ENCODE measurements around the gene TNFRSF18. TPM values are rescaled to one million over a fixed set of nuclear protein-coding genes. Genes with fewer than 3 reads are reported as not detected.
A peak's percentile ranks its signal among the peaks of the same experiment; 100 is the strongest.

TNFRSF18 gene
- polyA plus RNA-seq, 2 donors, result 1.9 to 4.3 TPM

DNA sequence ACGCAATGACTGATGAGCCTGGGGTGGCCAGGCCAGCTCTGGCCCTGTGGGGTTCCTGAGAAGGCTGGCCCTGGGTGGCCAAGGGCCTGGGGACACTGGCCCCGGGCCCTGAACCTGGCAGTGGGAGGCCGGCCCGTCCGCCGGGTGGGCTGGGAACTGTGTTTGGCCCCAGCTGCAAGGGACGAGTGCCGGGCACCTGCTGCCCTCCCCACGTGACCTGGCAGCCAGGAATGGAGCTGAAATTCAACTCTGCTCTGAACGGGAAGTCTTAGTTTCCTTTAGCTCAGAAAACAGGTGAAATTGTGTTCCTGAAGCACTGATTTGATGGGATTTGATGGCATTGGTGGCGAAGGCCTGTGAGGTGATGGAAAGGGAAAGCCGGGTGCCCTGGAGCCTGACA, 40.9 kb downstream of the TNFRSF18 start:
- peak overlapping the region; percentile 65 to 84 for H3K4me3 ChIP-seq (ENCODE audit: low read depth in 1 of 2, low read length in 2 of 2)
- no peaks in the 10 kb centered on the region for H3K9me3 ChIP-seq (ENCODE audit: control insufficient read depth in 2 of 2, insufficient read depth in 1 of 2, low read depth in 1 of 2, low read length in 1 of 2)
- H3K27ac ChIP-seq (ENCODE audit: low read depth in 2 of 2, low read length in 1 of 2), result peak overlapping the region; percentile 95 to 97
- 37 to 48% methylated on average over 12 of the region's 12 CpGs for WGBS, 2 donors
- H3K36me3 ChIP-seq (ENCODE audit: control insufficient read depth in 2 of 2, insufficient read depth in 2 of 2, low read length in 1 of 2), result peaks cover 0 to 19% of the 10 kb centered on the region in 2 donors
- no peaks in the 10 kb centered on the region for H3K27me3 ChIP-seq (ENCODE audit: control insufficient read depth in 1 of 2, insufficient read depth in 2 of 2, low read length in 2 of 2)
- peaks cover 4 to 19% of the 10 kb centered on the region in 2 donors for H3K4me1 ChIP-seq (ENCODE audit: control insufficient read depth in 2 of 2, insufficient read depth in 2 of 2, low read length in 1 of 2)

GRCh38 chr1:1164701-1165451, 41.5 kb downstream of the TNFRSF18 start:
- Histone ChIP-seq H3K36me3 (ENCODE audit: control insufficient read depth in 2 of 2, insufficient read depth in 2 of 2, low read length in 1 of 2) (peaks cover 0 to 15% of the 10 kb centered on the region in 2 donors), H3K27me3 (ENCODE audit: control insufficient read depth in 1 of 2, insufficient read depth in 2 of 2, low read length in 2 of 2) (no peaks in the 10 kb centered on the region)

GRCh38 chr1:1164361-1164700, 42.1 kb downstream of the TNFRSF18 start:
- Histone ChIP-seq H3K27ac (ENCODE audit: low read depth in 2 of 2, low read length in 1 of 2) (peak overlapping the region; percentile 95 to 97), H3K27me3 (ENCODE audit: control insufficient read depth in 1 of 2, insufficient read depth in 2 of 2, low read length in 2 of 2) (no peaks in the 10 kb centered on the region), H3K4me1 (ENCODE audit: control insufficient read depth in 2 of 2, insufficient read depth in 2 of 2, low read length in 1 of 2) (peaks cover 4 to 16% of the 10 kb centered on the region in 2 donors), H3K4me3 (ENCODE audit: low read depth in 1 of 2, low read length in 2 of 2) (peak overlapping the region; percentile 65 to 84), H3K36me3 (ENCODE audit: control insufficient read depth in 2 of 2, insufficient read depth in 2 of 2, low read length in 1 of 2) (peaks cover 0 to 10% of the 10 kb centered on the region in 2 donors), H3K9me3 (ENCODE audit: control insufficient read depth in 2 of 2, insufficient read depth in 1 of 2, low read depth in 1 of 2, low read length in 1 of 2) (no peaks in the 10 kb centered on the region)
- 37 to 45% methylated on average over 25 to 26 of the region's 26 CpGs for WGBS, 2 donors

More at GRCh38 chr1:1164701-1165451, 41.5 kb downstream of the TNFRSF18 start:
- Histone ChIP-seq H3K9me3 (ENCODE audit: control insufficient read depth in 2 of 2, insufficient read depth in 1 of 2, low read depth in 1 of 2, low read length in 1 of 2) (no peaks in the 10 kb centered on the region), H3K4me1 (ENCODE audit: control insufficient read depth in 2 of 2, insufficient read depth in 2 of 2, low read length in 1 of 2) (peaks cover 4 to 19% of the 10 kb centered on the region in 2 donors), H3K4me3 (ENCODE audit: low read depth in 1 of 2, low read length in 2 of 2) (peak overlapping the region; percentile 65 to 84), H3K27ac (ENCODE audit: low read depth in 2 of 2, low read length in 1 of 2) (peak overlapping the region; percentile 95 to 97)
- WGBS, 2 donors, result 36 to 40% methylated on average over 47 to 48 of the region's 48 CpGs

DNA sequence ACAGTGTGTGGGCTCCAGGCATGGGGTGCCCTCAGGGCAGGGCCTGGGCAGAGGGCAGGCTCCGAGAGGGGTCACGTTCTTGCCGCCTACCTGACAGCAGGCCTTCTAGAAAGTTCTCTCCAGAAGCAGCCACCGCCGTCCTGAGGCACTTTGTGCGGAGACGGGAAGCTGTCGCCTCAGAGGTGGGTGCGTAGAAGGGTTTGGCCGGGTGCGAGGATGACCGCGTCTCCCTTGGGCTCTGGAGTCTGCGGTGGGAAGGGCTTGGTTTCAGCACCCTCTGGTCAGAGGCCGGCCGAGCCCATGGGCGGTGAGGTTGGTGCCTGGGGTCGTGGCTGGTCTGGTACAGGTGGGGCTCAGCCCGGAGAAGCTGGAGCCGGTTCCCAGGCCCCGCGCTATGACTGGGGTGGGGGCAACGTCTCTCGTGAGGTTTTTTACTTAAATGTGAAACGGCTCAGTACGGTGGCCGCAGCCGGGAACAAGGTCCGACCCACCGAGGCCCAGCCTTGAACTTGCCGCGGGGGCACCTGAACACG, 42.8 kb downstream of the TNFRSF18 start:
- whole genome bisulfite sequencing, 2 donors, result 37 to 57% methylated on average over 32 to 33 of the region's 33 CpGs
- Histone ChIP-seq H3K36me3 (ENCODE audit: control insufficient read depth in 2 of 2, insufficient read depth in 2 of 2, low read length in 1 of 2) (peaks cover 0 to 10% of the 10 kb centered on the region in 2 donors), H3K9me3 (ENCODE audit: control insufficient read depth in 2 of 2, insufficient read depth in 1 of 2, low read depth in 1 of 2, low read length in 1 of 2) (no peaks in the 10 kb centered on the region), H3K27ac (ENCODE audit: low read depth in 2 of 2, low read length in 1 of 2) (peak overlapping the region; percentile 95 to 97), H3K4me3 (ENCODE audit: low read depth in 1 of 2, low read length in 2 of 2) (peak overlapping the region; percentile 65 to 84), H3K4me1 (ENCODE audit: control insufficient read depth in 2 of 2, insufficient read depth in 2 of 2, low read length in 1 of 2) (peaks cover 4 to 20% of the 10 kb centered on the region in 2 donors), H3K27me3 (ENCODE audit: control insufficient read depth in 1 of 2, insufficient read depth in 2 of 2, low read length in 2 of 2) (no peaks in the 10 kb centered on the region)

DNA sequence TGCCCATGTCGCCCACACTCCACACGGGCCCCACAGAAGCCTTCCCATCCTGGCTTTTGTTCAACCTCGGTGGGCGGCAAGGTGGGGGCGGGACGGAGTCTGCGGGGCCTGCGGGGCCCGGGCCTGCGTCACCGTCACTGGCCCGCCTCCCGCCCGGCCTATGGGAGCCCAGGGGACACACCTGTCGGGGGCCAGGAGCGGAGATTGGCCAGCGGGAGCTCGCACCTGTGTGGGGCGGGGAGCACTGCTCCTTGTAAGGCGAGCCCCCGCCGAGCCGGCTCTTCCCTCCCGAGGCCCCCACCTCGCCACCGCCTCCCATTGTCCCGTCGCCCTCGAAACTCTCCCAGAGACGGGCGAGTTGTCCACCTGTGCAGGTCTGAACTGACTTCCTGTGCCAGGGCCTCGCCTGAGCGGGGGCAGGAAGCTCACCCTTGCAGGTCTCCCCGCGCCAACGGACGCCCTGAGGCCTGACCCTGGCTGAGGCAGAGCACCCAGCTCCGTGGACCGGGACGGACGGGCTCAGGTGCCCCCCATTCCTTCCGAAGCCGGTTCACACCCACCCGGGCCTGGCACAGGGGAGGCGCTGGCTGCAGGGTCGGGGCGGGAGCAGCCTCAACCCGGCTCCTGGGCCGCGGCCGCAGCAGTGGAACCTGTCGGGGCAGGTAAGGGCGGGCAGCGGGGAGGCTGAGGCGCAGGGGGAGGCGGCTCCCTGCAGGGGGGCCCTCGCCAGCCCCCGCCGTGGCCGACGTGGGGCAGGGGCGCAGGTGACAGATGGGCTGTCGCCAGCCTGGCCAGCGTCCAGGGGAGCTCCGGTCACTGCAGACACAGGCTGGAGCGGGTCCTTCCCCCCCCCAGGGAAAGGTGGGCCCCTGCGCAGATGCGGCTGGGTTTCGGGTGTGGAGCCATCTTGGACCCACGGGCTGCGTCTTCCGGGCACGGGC, 43.5 kb downstream of the TNFRSF18 start:
- 33 to 43% methylated on average over 57 to 73 of the region's 73 CpGs for WGBS, 2 donors
- Histone ChIP-seq H3K36me3 (ENCODE audit: control insufficient read depth in 2 of 2, insufficient read depth in 2 of 2, low read length in 1 of 2) (peaks cover 0 to 7% of the 10 kb centered on the region in 2 donors), H3K27me3 (ENCODE audit: control insufficient read depth in 1 of 2, insufficient read depth in 2 of 2, low read length in 2 of 2) (no peaks in the 10 kb centered on the region), H3K4me1 (ENCODE audit: control insufficient read depth in 2 of 2, insufficient read depth in 2 of 2, low read length in 1 of 2) (peaks cover 4 to 27% of the 10 kb centered on the region in 2 donors), H3K27ac (ENCODE audit: low read depth in 2 of 2, low read length in 1 of 2) (peak overlapping the region; percentile 95 to 97), H3K4me3 (ENCODE audit: low read depth in 1 of 2, low read length in 2 of 2) (peak overlapping the region; percentile 65 to 84), H3K9me3 (ENCODE audit: control insufficient read depth in 2 of 2, insufficient read depth in 1 of 2, low read depth in 1 of 2, low read length in 1 of 2) (no peaks in the 10 kb centered on the region)

DNA sequence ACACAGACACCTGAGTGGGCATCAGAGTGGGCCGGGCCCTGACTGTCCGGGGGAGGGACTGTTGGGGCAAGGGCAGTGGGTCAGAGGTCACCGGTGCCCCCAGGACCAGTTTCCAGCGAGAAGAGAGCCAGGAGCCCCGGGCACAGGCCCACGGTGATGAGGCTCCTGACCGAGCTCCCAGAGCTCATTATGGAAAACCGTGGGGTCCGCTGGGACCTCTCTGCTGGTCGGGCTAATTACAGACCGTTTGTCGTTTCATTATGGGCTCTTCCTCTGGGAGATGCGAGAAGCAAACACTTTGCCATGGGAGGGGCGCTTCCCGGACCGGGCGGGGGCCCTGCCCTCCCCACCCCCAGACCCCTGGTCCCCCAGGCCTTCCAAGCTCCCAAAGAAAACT, 44.7 kb downstream of the TNFRSF18 start:
- no peaks in the 10 kb centered on the region for H3K9me3 ChIP-seq (ENCODE audit: control insufficient read depth in 2 of 2, insufficient read depth in 1 of 2, low read depth in 1 of 2, low read length in 1 of 2)
- no peaks in the 10 kb centered on the region for H3K27me3 ChIP-seq (ENCODE audit: control insufficient read depth in 1 of 2, insufficient read depth in 2 of 2, low read length in 2 of 2)
- H3K27ac ChIP-seq (ENCODE audit: low read depth in 2 of 2, low read length in 1 of 2), result no peak overlapping the region
- H3K36me3 ChIP-seq (ENCODE audit: control insufficient read depth in 2 of 2, insufficient read depth in 2 of 2, low read length in 1 of 2), result peaks cover 0 to 5% of the 10 kb centered on the region in 2 donors
- H3K4me1 ChIP-seq (ENCODE audit: control insufficient read depth in 2 of 2, insufficient read depth in 2 of 2, low read length in 1 of 2), result peaks cover 2 to 19% of the 10 kb centered on the region in 2 donors
- no peak overlapping the region for H3K4me3 ChIP-seq (ENCODE audit: low read depth in 1 of 2, low read length in 2 of 2)
- 67 to 69% methylated on average over 17 of the region's 17 CpGs for WGBS, 2 donors

DNA sequence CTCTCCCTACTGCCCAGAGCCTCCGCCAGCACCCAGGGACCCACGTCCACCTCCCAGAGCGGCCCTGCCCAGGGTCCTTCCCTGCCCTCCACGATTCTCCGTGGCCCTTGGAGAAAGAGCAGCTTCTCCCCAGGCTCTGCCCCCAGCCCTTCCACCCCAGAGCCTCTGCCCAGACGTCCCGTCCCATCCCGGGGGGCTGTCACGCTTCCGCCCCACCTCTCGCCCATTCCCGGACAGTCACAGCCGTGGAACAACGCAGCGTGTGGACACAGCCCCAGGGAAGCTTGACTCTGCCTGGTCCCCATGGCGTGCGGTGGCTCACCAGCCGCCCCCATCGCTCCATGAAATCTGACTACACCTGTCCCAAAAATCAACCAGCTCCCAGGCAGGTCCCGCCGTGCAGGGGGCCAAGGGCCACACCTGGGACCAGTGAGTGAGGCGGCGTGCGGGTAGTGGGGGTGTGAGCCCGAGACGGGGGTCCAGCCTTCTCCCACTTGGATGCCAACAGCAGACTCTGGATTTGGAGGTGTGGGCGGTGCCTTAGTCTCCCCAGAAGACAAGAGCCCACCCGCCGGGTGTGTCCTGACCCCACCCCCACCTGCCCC, 45.2 kb downstream of the TNFRSF18 start:
- Histone ChIP-seq H3K4me3 (ENCODE audit: low read depth in 1 of 2, low read length in 2 of 2) (no peak overlapping the region), H3K27ac (ENCODE audit: low read depth in 2 of 2, low read length in 1 of 2) (no peak overlapping the region), H3K4me1 (ENCODE audit: control insufficient read depth in 2 of 2, insufficient read depth in 2 of 2, low read length in 1 of 2) (peaks cover 0 to 19% of the 10 kb centered on the region in 2 donors), H3K36me3 (ENCODE audit: control insufficient read depth in 2 of 2, insufficient read depth in 2 of 2, low read length in 1 of 2) (peaks cover 0 to 5% of the 10 kb centered on the region in 2 donors), H3K9me3 (ENCODE audit: control insufficient read depth in 2 of 2, insufficient read depth in 1 of 2, low read depth in 1 of 2, low read length in 1 of 2) (no peaks in the 10 kb centered on the region), H3K27me3 (ENCODE audit: control insufficient read depth in 1 of 2, insufficient read depth in 2 of 2, low read length in 2 of 2) (no peaks in the 10 kb centered on the region)
- WGBS, 2 donors, result 90 to 91% methylated on average over 29 of the region's 29 CpGs

DNA sequence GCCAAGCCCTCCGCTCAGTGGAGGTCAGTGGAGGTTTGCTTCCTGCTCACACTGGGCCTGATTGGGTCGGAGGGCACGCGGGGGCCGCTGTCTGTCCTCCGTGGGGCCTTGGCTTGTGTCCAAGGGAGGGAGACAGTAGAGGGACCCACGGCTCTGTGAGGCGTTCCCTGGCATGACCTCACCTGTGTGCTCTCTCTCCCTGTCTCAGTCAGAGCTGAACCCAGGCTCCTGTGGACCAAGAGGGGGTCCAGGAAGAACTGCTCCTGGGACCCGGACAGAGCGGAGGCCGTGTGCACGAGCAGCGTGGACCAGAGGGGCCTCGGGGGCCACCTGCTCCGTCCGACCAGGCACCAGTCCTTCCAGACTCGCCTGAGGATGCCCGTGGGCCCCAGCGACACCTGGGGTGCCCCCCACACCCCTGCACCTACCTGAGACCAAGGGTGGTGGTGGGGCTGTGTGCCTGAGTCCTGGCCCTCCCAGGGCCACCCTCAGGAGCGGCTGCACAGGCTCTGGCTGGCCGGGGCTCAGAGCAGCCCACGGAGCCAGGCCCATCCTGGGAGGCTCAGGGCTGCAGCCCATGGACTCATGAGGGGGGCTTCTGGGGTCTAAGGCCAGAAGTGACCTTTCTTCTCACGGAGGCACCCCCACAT, 46.0 kb downstream of the TNFRSF18 start:
- H3K4me3 ChIP-seq (ENCODE audit: low read depth in 1 of 2, low read length in 2 of 2), result no peak overlapping the region
- H3K27me3 ChIP-seq (ENCODE audit: control insufficient read depth in 1 of 2, insufficient read depth in 2 of 2, low read length in 2 of 2), result no peaks in the 10 kb centered on the region
- 89 to 91% methylated on average over 23 of the region's 23 CpGs for WGBS, 2 donors
- peaks cover 0 to 4% of the 10 kb centered on the region in 2 donors for H3K36me3 ChIP-seq (ENCODE audit: control insufficient read depth in 2 of 2, insufficient read depth in 2 of 2, low read length in 1 of 2)
- H3K27ac ChIP-seq (ENCODE audit: low read depth in 2 of 2, low read length in 1 of 2), result no peak overlapping the region
- H3K4me1 ChIP-seq (ENCODE audit: control insufficient read depth in 2 of 2, insufficient read depth in 2 of 2, low read length in 1 of 2), result peaks cover 0 to 15% of the 10 kb centered on the region in 2 donors
- no peaks in the 10 kb centered on the region for H3K9me3 ChIP-seq (ENCODE audit: control insufficient read depth in 2 of 2, insufficient read depth in 1 of 2, low read depth in 1 of 2, low read length in 1 of 2)

Data from esophagus (tissue), 2 donors.